ENCODE results near the gene HTR6.

The HTR6 gene

DNA sequence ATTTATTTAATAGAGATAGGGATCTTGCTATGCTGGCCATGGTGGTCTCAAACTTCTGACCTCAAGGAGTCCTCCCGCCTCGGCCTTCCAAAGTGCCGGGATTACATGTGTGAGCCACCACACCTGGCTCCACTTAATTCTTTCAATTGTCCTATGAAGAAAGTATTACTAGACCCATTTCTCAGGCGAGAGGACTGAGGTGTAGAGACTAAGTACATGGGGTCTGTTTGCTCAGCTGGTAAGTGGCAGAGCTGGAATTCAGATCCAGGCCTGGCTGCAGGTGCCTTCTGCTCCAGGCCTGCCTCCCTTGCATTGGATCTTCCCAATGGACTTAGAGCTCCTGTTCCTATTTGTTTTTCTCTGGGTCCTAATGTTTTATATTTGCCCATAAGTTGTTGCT lies 55.5 kb downstream of the HTR6 start:
- TF ChIP-seq TAF1 (IDR thresholded peaks at IDR 0.05; ENCODE audit: borderline replicate concordance, insufficient read depth, low read length) (no peak), SIN3A (IDR thresholded peaks at IDR 0.05; ENCODE audit: borderline replicate concordance, insufficient read depth, low read length) (no peak), FOXP2 (optimal IDR thresholded peaks at IDR 0.05; ENCODE audit: borderline replicate concordance, extremely low read depth, extremely low read length, insufficient read depth) (no peak), POLR2AphosphoS5 (IDR thresholded peaks at IDR 0.05; ENCODE audit: low read depth, low read length) (no peak)
- TF ChIP-seq, protein P1, sequence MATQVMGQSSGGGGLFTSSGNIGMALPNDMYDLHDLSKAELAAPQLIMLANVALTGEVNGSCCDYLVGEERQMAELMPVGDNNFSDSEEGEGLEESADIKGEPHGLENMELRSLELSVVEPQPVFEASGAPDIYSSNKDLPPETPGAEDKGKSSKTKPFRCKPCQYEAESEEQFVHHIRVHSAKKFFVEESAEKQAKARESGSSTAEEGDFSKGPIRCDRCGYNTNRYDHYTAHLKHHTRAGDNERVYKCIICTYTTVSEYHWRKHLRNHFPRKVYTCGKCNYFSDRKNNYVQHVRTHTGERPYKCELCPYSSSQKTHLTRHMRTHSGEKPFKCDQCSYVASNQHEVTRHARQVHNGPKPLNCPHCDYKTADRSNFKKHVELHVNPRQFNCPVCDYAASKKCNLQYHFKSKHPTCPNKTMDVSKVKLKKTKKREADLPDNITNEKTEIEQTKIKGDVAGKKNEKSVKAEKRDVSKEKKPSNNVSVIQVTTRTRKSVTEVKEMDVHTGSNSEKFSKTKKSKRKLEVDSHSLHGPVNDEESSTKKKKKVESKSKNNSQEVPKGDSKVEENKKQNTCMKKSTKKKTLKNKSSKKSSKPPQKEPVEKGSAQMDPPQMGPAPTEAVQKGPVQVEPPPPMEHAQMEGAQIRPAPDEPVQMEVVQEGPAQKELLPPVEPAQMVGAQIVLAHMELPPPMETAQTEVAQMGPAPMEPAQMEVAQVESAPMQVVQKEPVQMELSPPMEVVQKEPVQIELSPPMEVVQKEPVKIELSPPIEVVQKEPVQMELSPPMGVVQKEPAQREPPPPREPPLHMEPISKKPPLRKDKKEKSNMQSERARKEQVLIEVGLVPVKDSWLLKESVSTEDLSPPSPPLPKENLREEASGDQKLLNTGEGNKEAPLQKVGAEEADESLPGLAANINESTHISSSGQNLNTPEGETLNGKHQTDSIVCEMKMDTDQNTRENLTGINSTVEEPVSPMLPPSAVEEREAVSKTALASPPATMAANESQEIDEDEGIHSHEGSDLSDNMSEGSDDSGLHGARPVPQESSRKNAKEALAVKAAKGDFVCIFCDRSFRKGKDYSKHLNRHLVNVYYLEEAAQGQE (IDR thresholded peaks at IDR 0.05; ENCODE audit: insufficient read depth in 1 of 2, low read depth in 2 of 2, low read length in 2 of 2): no peak

DNA sequence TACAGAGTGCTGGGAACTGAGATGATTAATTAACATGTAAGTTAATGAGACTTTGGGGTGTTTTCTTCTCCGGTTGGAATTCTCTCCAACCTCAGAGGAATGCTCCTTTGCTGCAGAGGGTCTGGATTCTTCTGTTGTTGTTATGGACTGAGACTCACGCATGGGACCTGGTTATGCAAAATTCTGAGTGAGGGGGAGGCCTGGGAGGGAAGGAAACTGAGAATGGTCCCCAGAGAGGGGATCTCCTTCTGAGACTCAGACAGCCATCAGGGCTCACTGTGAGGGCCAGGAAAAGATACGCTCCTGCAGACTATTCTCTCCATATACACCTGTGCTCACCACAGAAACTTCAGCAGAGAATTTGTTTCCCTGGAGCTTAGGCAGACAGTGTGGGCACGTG lies 56.3 kb downstream of the HTR6 start:
- TF ChIP-seq POLR2AphosphoS5 (IDR thresholded peaks at IDR 0.05; ENCODE audit: low read depth, low read length): no peak
- TF ChIP-seq, protein P1 (IDR thresholded peaks at IDR 0.05; ENCODE audit: insufficient read depth in 1 of 2, low read depth in 2 of 2, low read length in 2 of 2): no peak
- no peak for TF ChIP-seq TAF1 (IDR thresholded peaks at IDR 0.05; ENCODE audit: borderline replicate concordance, insufficient read depth, low read length)
- no peak for TF ChIP-seq FOXP2 (optimal IDR thresholded peaks at IDR 0.05; ENCODE audit: borderline replicate concordance, extremely low read depth, extremely low read length, insufficient read depth)
- no peak for TF ChIP-seq SIN3A (IDR thresholded peaks at IDR 0.05; ENCODE audit: borderline replicate concordance, insufficient read depth, low read length)

DNA sequence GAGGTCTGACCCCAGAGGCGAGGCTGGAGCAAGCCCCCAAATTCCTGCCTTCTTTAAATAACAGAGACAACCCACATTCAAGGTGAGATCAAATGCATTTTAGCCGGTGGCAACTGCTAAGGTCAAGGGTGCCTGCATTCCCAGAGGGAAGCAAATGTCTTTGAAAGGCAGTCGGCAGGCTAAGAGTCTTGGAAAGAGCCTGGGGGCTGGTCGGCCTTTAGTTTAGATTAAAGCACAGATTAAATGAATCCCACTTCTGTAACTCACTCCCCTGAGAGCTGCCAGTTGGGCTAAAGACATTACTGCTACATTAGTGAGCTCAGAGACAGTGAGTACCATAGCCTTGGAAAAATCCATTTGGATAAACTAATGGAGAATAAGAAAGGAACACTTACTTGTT lies 59.2 kb downstream of the HTR6 start:
- TF ChIP-seq SIN3A (IDR thresholded peaks at IDR 0.05; ENCODE audit: borderline replicate concordance, insufficient read depth, low read length): no peak
- TF ChIP-seq FOXP2 (optimal IDR thresholded peaks at IDR 0.05; ENCODE audit: borderline replicate concordance, extremely low read depth, extremely low read length, insufficient read depth): no peak
- TF ChIP-seq, protein P1 (IDR thresholded peaks at IDR 0.05; ENCODE audit: insufficient read depth in 1 of 2, low read depth in 2 of 2, low read length in 2 of 2): no peak
- TF ChIP-seq POLR2AphosphoS5 (IDR thresholded peaks at IDR 0.05; ENCODE audit: low read depth, low read length): no peak
- TF ChIP-seq TAF1 (IDR thresholded peaks at IDR 0.05; ENCODE audit: borderline replicate concordance, insufficient read depth, low read length): no peak

DNA sequence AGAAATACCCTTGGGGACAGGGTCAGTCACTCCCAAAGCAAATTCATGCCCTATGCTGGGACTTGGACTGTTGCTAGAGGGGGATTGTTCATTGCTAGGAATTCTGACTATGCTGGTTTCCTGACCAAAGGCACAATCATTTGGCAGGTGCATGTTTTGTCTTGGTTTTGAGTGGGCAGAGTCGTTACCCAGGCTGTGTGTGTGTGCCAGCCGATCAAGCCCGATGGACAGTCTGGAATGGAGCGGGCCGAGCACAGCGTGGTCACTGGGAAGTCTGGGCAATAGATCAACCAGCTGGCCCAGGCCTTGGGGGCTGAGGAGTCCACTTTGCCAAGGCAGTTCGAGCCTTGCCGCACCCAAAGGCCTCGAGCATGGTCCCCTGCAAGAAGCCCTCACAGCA lies 60.9 kb downstream of the HTR6 start:
- no peak for TF ChIP-seq SIN3A (IDR thresholded peaks at IDR 0.05; ENCODE audit: borderline replicate concordance, insufficient read depth, low read length)
- TF ChIP-seq, protein P1 (IDR thresholded peaks at IDR 0.05; ENCODE audit: insufficient read depth in 1 of 2, low read depth in 2 of 2, low read length in 2 of 2): no peak
- TF ChIP-seq FOXP2 (optimal IDR thresholded peaks at IDR 0.05; ENCODE audit: borderline replicate concordance, extremely low read depth, extremely low read length, insufficient read depth): no peak
- no peak for TF ChIP-seq POLR2AphosphoS5 (IDR thresholded peaks at IDR 0.05; ENCODE audit: low read depth, low read length)
- no peak for TF ChIP-seq TAF1 (IDR thresholded peaks at IDR 0.05; ENCODE audit: borderline replicate concordance, insufficient read depth, low read length)

Data from PFSK-1 (cell line).